ENCODE measurements around the gene MUC5B. TPM values are rescaled to one million over a fixed set of nuclear protein-coding genes. Genes with fewer than 3 reads are reported as not detected.
"Not testable (repeated sequence)": the region's sequence is repeated elsewhere in the genome, so short reads cannot be mapped to it uniquely, and the experiment has no call there.

The MUC5B gene
- total and polyA plus RNA-seq, 11 donors: 0.01 TPM; not detected in 10

- TF ChIP-seq CTCF (IDR thresholded peaks at IDR 0.05) (no peak), POLR2A (IDR thresholded peaks at IDR 0.05) (peak in 1 of 2 donors; percentile 53)
- intact Hi-C loops (cut with DNase I): loop anchor here in 7 of 10 donors (1.0 to 10.0 kb wide), 4 partner anchors 45 to 255 kb away; partner anchors contain the start of gene TOLLIP (in 5 of the 7)
- peak; percentile 93 to 98 (median 95) for ATAC-seq
- WGBS, 4 donors: 7 to 20% (median 18%) methylated on average over 16 to 31 of the region's 31 CpGs
- Histone ChIP-seq H3K27me3 (no peaks in the 10 kb centered on the region), H3K27ac (peak overlapping the region in 11 of 12 donors; percentile 65 to 83 (median 76)), H3K4me1 (peaks cover 0 to 18% (median 13%) of the 10 kb centered on the region in 12 donors), H3K36me3 (no peaks in the 10 kb centered on the region), H3K4me3 (peak overlapping the region; percentile 12 to 69 (median 52)), H3K9me3 (no peaks in the 10 kb centered on the region)
- peak; percentile 91 to 95 (median 93) for DNase-seq
These were observed 39.5 kb downstream of the MUC5B start for GRCh38 chr11:1262172-1263006.

GRCh38 chr11:1263010-1263409 lies 40.1 kb downstream of the MUC5B start:
- TF ChIP-seq POLR2A (IDR thresholded peaks at IDR 0.05) (no peak), CTCF (IDR thresholded peaks at IDR 0.05) (no peak)
- H3K4me1 ChIP-seq: peaks cover 0 to 24% (median 13%) of the 10 kb centered on the region in 12 donors
- no peaks in the 10 kb centered on the region for H3K9me3 ChIP-seq
- peak in 1 of 5 donors; percentile 57 for DNase-seq
- ATAC-seq: peak; percentile 8 to 16 (median 12)
- WGBS, 4 donors: 17 to 53% (median 47%) methylated on average over 1 to 7 of the region's 7 CpGs
- intact Hi-C loops (cut with DNase I): loop anchor here in 7 of 10 donors (5.0 to 10.0 kb wide), 3 partner anchors 44 to 254 kb away; partner anchors contain the start of gene TOLLIP (in 4 of the 7)
- no peaks in the 10 kb centered on the region for H3K36me3 ChIP-seq
- H3K27me3 ChIP-seq: no peaks in the 10 kb centered on the region
- H3K4me3 ChIP-seq: peak overlapping the region in 10 of 12 donors; percentile 22 to 69 (median 54)
- peak overlapping the region in 9 of 12 donors; percentile 19 to 83 (median 73) for H3K27ac ChIP-seq

- peak in 1 of 5 donors; percentile 9 for DNase-seq
- H3K27ac ChIP-seq, H3K36me3 ChIP-seq, H3K4me3 ChIP-seq, H3K9me3 ChIP-seq, H3K27me3 ChIP-seq, ATAC-seq: not testable (repeated sequence)
- TF ChIP-seq CTCF (IDR thresholded peaks at IDR 0.05): peak; percentile 5 to 62 (median 38)
- intact Hi-C loops (cut with DNase I): loop anchor here in 7 of 10 donors (2.0 to 10.0 kb wide), 4 partner anchors 43 to 310 kb away; partner anchors contain the start of gene TOLLIP (in 4 of the 7)
- WGBS, 4 donors: 27 to 35% (median 32%) methylated on average over 3 of the region's 3 CpGs
- peaks cover 0 to 24% (median 13%) of the 10 kb centered on the region in 12 donors for H3K4me1 ChIP-seq
These were observed 41.6 kb downstream of the MUC5B start for GRCh38 chr11:1264444-1264843.

GRCh38 chr11:1265480-1265879 lies 42.6 kb downstream of the MUC5B start:
- peak in 1 of 5 donors; percentile 20 for DNase-seq
- not testable (repeated sequence) for H3K9me3 ChIP-seq, H3K27ac ChIP-seq, H3K4me3 ChIP-seq, H3K36me3 ChIP-seq, H3K27me3 ChIP-seq, ATAC-seq
- 97 to 100% (median 98%) methylated on average over 4 of the region's 4 CpGs for whole genome bisulfite sequencing, 4 donors
- intact Hi-C loops (cut with DNase I): loop anchor here in 3 of 10 donors (2.0 to 10.0 kb wide), 2 partner anchors 249 to 309 kb away; no protein-coding TSS in a partner anchor
- peaks cover 0 to 24% (median 13%) of the 10 kb centered on the region in 12 donors for H3K4me1 ChIP-seq

- ATAC-seq, H3K36me3 ChIP-seq, H3K27me3 ChIP-seq, DNase-seq, H3K4me3 ChIP-seq, H3K27ac ChIP-seq, H3K9me3 ChIP-seq: not testable (repeated sequence)
- intact Hi-C loops (cut with DNase I): loop anchor here in 3 of 10 donors (10.0 kb wide), 1 partner anchor 248 kb away; no protein-coding TSS in a partner anchor
- peaks cover 0 to 21% (median 9%) of the 10 kb centered on the region in 12 donors for H3K4me1 ChIP-seq
- 81 to 90% (median 89%) methylated on average over 2 of the region's 2 CpGs for WGBS, 4 donors
These were observed 44.1 kb downstream of the MUC5B start for GRCh38 chr11:1266976-1267375.

All from heart left ventricle (tissue), 16 donors.